ENCODE measurements around the gene GATA3.

GRCh38 chr10:8116926-8117493 is 62.5 kb downstream of the GATA3 start:
- TF ChIP-seq EZH2phosphoT487 (IDR thresholded peaks at IDR 0.05; ENCODE audit: insufficient read depth, low read depth) (no peak), EZH2 (IDR thresholded peaks at IDR 0.05; ENCODE audit: insufficient read depth, poor library complexity, severe bottlenecking) (no peak)

All from GM23248 (cell line).